Uterus (tissue), 4 donors: ENCODE measurements around the gene NBEAL2. TPM values are rescaled to one million over a fixed set of nuclear protein-coding genes. Genes with fewer than 3 reads are reported as not detected.
"Not testable (repeated sequence)": the region's sequence is repeated elsewhere in the genome, so short reads cannot be mapped to it uniquely, and the experiment has no call there.

ENCODE experiments used
- DNase-seq, 2 donors: peaks; one replicate each; pipeline ENCODE4 v3.0.0-alpha.2; 2019 to 2020
- H3K27ac ChIP-seq, 2 donors: fragments of 200-600 bp; sonication (generic); 1 replicate in 1 of 2; 2 replicates in 1 of 2; pipeline ENCODE4 v1.5.1; 2016 to 2018
- H3K27me3 ChIP-seq, 2 donors: fragments of 200-600 bp; sonication (generic); one replicate each; pipeline ENCODE4 v1.5.1; 2018 to 2019; ENCODE audit warnings: control low read depth in 1 of 2
- H3K36me3 ChIP-seq, 2 donors: fragments of 200-600 bp; sonication (generic); one replicate each; pipeline ENCODE4 v1.5.1; 2019; ENCODE audit warnings: control low read depth in 1 of 2
- H3K4me1 ChIP-seq, 2 donors: fragments of 200-600 bp; sonication (generic); one replicate each; pipeline ENCODE4 v1.5.1; 2018 to 2019; ENCODE audit warnings: control low read depth in 1 of 2
- H3K4me3 ChIP-seq, 2 donors: fragments of 200-600 bp; sonication (generic); 1 replicate in 1 of 2; 2 replicates in 1 of 2; pipeline ENCODE4 v1.5.1; 2018 to 2019; ENCODE audit warnings: mild to moderate bottlenecking in 1 of 2
- H3K9me3 ChIP-seq, 2 donors: fragments of 200-600 bp; sonication (generic); one replicate each; pipeline ENCODE4 v1.5.1; 2019; ENCODE audit warnings: control low read depth in 1 of 2
- CTCF ChIP-seq, 4 experiments: fragments of 200-600 bp in 2 of 4; fragments of 450-650 bp in 2 of 4; sonication (generic) in 2 of 4; IDR thresholded peaks; one replicate each; pipeline ENCODE4 v1.5.1; 2016 to 2019; ENCODE audit warnings: antibody characterized with exemption in 4 of 4, mild to moderate bottlenecking in 2 of 4, moderate library complexity in 1 of 4
- POLR2A ChIP-seq, 2 donors: fragments of 450-650 bp; IDR thresholded peaks; one replicate each; pipeline ENCODE4 v1.6.1; 2016; ENCODE audit warnings: antibody characterized with exemption in 2 of 2, mild to moderate bottlenecking in 1 of 2, moderate library complexity in 1 of 2
- intact Hi-C: fragments of 100-400 bp; cut with DNase I; formaldehyde crosslinking; loops from one replicate; pipeline ENCODE4 v1.15.1; 2023; ENCODE audit warnings: low total_unique reads
- total RNA-seq, 4 donors: library from RNA; depleted of rRNA in 3 of 4; stranded (reverse); fragments of >200 nt in 3 of 4; gene quantifications; one replicate each; pipeline versions ENCODE4 v1.1.0 to v1.2.4, GENCODE V29; 2014 to 2023
- donor health status: DM: yes; HTN: yes; CAD: no.

NBEAL2 gene
- total RNA-seq, 4 donors from 2014 or later, result 13.1 to 41.1 (median 23.8) TPM

GRCh38 chr3:47028667-47029066 is 49.2 kb downstream of the NBEAL2 start:
- no peak overlapping the region for H3K4me3 ChIP-seq
- H3K9me3 ChIP-seq, result no peaks in the 10 kb centered on the region
- H3K4me1 ChIP-seq, result no peaks in the 10 kb centered on the region
- no peaks in the 10 kb centered on the region for H3K36me3 ChIP-seq
- intact Hi-C loops, result no loop called here
- TF ChIP-seq CTCF (IDR thresholded peaks at IDR 0.05), result no peak
- no peak for TF ChIP-seq POLR2A (IDR thresholded peaks at IDR 0.05)
- H3K27me3 ChIP-seq, result no peaks in the 10 kb centered on the region
- no peak for DNase-seq
- H3K27ac ChIP-seq, result no peak overlapping the region

GRCh38 chr3:47031041-47031440 is 51.6 kb downstream of the NBEAL2 start:
- H3K27ac ChIP-seq, DNase-seq, H3K36me3 ChIP-seq, H3K27me3 ChIP-seq, H3K4me1 ChIP-seq, H3K4me3 ChIP-seq, intact Hi-C loops, H3K9me3 ChIP-seq: not testable (repeated sequence)

- no peak overlapping the region for H3K4me3 ChIP-seq
- no peaks in the 10 kb centered on the region for H3K4me1 ChIP-seq
- no peaks in the 10 kb centered on the region for H3K36me3 ChIP-seq
- no peaks in the 10 kb centered on the region for H3K9me3 ChIP-seq
- H3K27ac ChIP-seq, result no peak overlapping the region
- TF ChIP-seq POLR2A (IDR thresholded peaks at IDR 0.05) (no peak), CTCF (IDR thresholded peaks at IDR 0.05) (no peak)
- no peak for DNase-seq
- intact Hi-C loops, result no loop called here
- no peaks in the 10 kb centered on the region for H3K27me3 ChIP-seq
Measured at GRCh38 chr3:47034868-47035489, 55.5 kb downstream of the NBEAL2 start.

GRCh38 chr3:47035645-47036044 is 56.2 kb downstream of the NBEAL2 start:
- no peaks in the 10 kb centered on the region for H3K9me3 ChIP-seq
- H3K27ac ChIP-seq, result no peak overlapping the region
- H3K27me3 ChIP-seq, result no peaks in the 10 kb centered on the region
- no peaks in the 10 kb centered on the region for H3K36me3 ChIP-seq
- intact Hi-C loops, result no loop called here
- DNase-seq, result no peak
- H3K4me1 ChIP-seq, result no peaks in the 10 kb centered on the region
- no peak overlapping the region for H3K4me3 ChIP-seq
- TF ChIP-seq CTCF (IDR thresholded peaks at IDR 0.05), result no peak
- TF ChIP-seq POLR2A (IDR thresholded peaks at IDR 0.05), result no peak

GRCh38 chr3:47036145-47036544 is 56.7 kb downstream of the NBEAL2 start:
- no peaks in the 10 kb centered on the region for H3K36me3 ChIP-seq
- TF ChIP-seq CTCF (IDR thresholded peaks at IDR 0.05), result no peak
- no peak for TF ChIP-seq POLR2A (IDR thresholded peaks at IDR 0.05)
- intact Hi-C loops, result no loop called here
- no peak for DNase-seq
- no peaks in the 10 kb centered on the region for H3K27me3 ChIP-seq
- no peaks in the 10 kb centered on the region for H3K9me3 ChIP-seq
- H3K4me1 ChIP-seq, result no peaks in the 10 kb centered on the region
- no peak overlapping the region for H3K27ac ChIP-seq
- H3K4me3 ChIP-seq, result no peak overlapping the region

- H3K4me3 ChIP-seq, H3K4me1 ChIP-seq, H3K36me3 ChIP-seq, H3K27ac ChIP-seq, DNase-seq, H3K9me3 ChIP-seq, H3K27me3 ChIP-seq, intact Hi-C loops: not testable (repeated sequence)
Measured at GRCh38 chr3:47037302-47037701, 57.8 kb downstream of the NBEAL2 start.
